Measurements from ENCODE around the gene CAMKMT. TPM values are rescaled to one million over a fixed set of nuclear protein-coding genes. Genes with fewer than 3 reads are reported as not detected.

Gene CAMKMT
- total RNA-seq, 2 experiments from 2014 or later, result 11.2 to 12.7 TPM

DNA sequence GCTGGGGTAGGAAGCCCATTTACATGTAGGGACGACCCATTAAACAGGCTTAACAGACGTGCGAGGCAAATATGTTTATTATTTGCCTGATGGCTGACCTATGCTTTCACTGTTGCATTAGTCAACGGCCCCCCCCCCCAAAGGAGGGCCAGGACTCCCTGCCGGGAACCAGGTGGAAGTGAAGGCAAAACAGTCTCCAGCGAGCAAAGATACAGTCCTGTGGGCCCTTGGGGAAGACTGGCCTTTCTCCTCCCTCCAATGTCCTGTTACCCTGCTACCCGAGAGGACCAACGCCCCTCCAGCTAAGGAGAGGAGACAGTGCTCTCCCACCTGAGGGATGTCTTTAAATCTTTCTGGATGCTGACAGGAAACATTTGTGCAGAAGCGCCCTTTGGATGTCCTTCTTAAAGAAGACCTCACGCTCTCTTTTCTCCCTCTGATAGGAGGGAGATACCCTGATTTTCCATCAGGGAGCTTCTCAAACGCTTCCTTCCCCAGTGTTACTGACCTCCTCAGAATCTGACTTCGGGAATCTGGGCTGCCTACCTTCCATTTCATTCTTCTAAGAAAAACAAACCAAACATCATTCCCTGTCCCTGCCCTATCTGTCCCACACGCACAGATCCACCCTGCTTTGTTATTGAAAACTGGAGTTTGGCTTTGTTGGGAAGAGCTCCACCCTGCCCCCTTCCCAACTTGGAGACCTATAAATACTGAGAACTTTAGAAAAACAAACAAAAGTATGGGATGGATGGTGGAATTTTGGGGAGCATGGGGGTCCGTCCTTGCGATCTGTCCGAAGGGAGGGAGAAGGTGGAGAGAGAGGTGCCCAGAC, 443.9 kb downstream of the CAMKMT start:
- no peak for ATAC-seq
- H3K27me3 Mint-ChIP-seq (ENCODE audit: low read depth), result peaks cover 78% of the 10 kb centered on the region
- ChIA-PET POLR2A (no interaction called here), CTCF (interaction anchor here (1.5 to 2.0 kb wide), 2 partner anchors 151 to 326 kb away, joined by 6 to 7 read pairs; no protein-coding TSS in a partner anchor)
- DNase-seq, result no peak
- no peak overlapping the region for H3K4me3 Mint-ChIP-seq
- no peaks in the 10 kb centered on the region for H3K9me3 Mint-ChIP-seq (ENCODE audit: insufficient read depth)
- H3K36me3 Mint-ChIP-seq (ENCODE audit: low read depth), result no peaks in the 10 kb centered on the region
- H3K27ac Mint-ChIP-seq, result no peak overlapping the region
- H3K4me1 Mint-ChIP-seq (ENCODE audit: low read depth), result peaks cover 7% of the 10 kb centered on the region

DNA sequence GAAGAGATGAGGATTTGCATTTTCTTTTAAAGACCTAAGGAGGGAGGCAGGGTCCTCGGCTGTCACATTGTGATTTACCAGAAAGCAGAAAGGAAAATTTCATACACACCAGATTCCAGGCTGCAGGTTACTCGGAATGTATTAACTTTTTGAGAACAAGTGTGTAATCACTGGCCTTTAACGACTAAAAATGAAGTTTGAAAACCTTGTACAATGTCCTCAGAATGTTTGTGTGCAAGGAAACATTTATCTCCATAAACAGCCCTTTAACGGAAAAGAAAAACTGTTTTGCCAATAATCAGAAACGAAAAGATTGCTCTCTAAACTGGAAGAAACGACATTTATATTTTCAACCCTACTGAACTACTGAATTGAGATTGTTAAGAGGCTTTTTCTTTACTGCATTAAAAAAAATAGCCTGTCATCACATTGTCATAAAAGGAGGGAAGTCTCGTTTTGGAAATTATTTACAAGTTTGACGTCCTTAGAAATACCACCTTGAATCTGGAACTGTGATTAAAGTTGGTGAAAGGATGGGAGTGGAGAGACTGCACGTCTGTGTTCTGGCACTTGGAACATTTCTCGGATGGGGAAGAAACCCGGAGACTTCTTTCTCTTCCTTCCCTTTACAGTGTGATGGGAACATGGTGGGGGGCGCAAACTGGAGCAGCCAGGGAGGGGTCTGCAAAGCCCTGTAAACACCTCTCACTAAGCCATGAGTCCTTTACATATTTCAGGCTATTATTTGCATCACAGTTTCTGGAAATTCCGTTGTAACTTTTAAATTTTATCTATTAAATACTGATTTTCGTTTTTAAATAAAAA, 445.7 kb downstream of the CAMKMT start:
- H3K9me3 Mint-ChIP-seq (ENCODE audit: insufficient read depth), result no peaks in the 10 kb centered on the region
- ATAC-seq (no peak), DNase-seq (no peak)
- ChIA-PET CTCF (no interaction called here), POLR2A (no interaction called here)
- no peaks in the 10 kb centered on the region for H3K36me3 Mint-ChIP-seq (ENCODE audit: low read depth)
- peaks cover 69% of the 10 kb centered on the region for H3K27me3 Mint-ChIP-seq (ENCODE audit: low read depth)
- H3K27ac Mint-ChIP-seq, result no peak overlapping the region
- H3K4me3 Mint-ChIP-seq, result no peak overlapping the region
- no peaks in the 10 kb centered on the region for H3K4me1 Mint-ChIP-seq (ENCODE audit: low read depth)

DNA sequence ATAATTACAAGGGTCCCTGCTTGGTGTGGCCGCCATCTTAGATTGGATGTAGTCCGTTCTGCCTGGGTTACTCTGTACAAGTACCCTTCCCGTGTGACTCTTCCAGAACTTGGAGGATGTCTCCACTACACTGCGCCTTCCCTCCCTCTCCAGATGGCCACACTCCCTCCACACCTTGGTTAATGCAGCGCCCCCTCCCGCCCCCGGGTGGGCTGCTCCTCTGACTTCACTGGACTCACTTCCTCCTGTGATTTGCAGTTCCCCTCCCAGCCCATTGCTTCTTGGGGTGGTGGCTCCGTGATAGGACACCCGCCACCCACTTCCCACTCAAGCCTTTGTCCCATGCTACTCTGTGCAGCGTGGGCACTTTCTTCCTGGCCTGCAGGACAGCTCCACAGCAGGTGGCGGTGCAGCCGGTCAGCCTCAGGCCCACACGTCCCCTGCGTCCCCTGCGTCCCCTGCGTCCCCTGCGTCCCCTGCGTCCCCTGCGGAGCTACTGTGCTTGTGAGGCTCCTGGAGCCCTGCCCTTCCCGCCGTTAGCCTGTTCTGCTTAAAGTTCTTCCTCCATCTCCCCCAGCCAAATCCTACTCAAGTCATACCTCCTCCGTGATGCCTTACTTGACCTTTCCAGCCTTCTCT, 449.3 kb downstream of the CAMKMT start:
- Mint-ChIP-seq H3K27me3 (ENCODE audit: low read depth) (peaks cover 49% of the 10 kb centered on the region), H3K9me3 (ENCODE audit: insufficient read depth) (no peaks in the 10 kb centered on the region), H3K4me3 (no peak overlapping the region), H3K4me1 (ENCODE audit: low read depth) (no peaks in the 10 kb centered on the region), H3K36me3 (ENCODE audit: low read depth) (no peaks in the 10 kb centered on the region), H3K27ac (no peak overlapping the region)
- ChIA-PET CTCF (no interaction called here), POLR2A (no interaction called here)
- ATAC-seq (no peak), DNase-seq (no peak)

DNA sequence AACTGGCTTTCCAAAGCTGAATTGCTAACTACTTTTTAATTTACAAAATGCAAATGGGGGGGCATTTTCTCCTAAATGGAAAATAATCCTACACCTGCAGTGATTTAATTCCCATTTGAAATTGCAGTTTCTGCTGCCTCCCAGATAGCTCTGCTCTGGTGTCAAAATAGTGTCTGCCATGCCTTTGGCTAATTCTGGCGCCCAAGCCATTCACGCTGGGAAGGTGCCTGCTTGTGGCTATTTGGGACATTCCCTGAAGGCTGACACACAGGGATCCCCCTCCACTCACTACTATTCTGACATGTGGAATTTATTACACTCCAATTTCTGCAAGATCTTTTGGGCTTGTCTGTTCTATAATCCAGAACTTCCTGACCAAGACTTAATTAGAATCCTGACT, 451.4 kb downstream of the CAMKMT start:
- H3K36me3 Mint-ChIP-seq (ENCODE audit: low read depth), result no peaks in the 10 kb centered on the region
- H3K27me3 Mint-ChIP-seq (ENCODE audit: low read depth), result peaks cover 34% of the 10 kb centered on the region
- H3K9me3 Mint-ChIP-seq (ENCODE audit: insufficient read depth), result no peaks in the 10 kb centered on the region
- H3K4me1 Mint-ChIP-seq (ENCODE audit: low read depth), result no peaks in the 10 kb centered on the region
- H3K4me3 Mint-ChIP-seq, result no peak overlapping the region
- no peak overlapping the region for H3K27ac Mint-ChIP-seq
- ATAC-seq (no peak), DNase-seq (no peak)
- ChIA-PET CTCF (no interaction called here), POLR2A (no interaction called here)

DNA sequence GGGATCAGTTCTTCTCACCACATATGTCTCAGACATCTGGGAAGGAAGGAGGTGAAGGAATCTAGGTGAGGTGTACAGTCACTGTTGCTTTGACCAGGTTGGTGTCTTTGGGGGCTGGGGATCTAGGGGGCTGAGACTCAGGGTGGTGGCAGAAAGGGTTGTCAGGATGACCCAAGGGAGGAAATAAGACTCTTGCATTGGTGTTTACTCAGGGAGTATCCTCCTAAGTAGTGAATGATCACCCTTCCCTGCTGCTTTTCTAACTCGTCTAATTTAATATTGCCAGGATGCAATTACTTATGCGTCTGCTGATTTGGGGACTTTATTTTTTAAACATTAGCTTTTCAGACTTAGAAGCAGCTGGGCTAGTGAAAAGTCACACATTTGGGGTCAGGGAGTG, 451.9 kb downstream of the CAMKMT start:
- no peaks in the 10 kb centered on the region for H3K9me3 Mint-ChIP-seq (ENCODE audit: insufficient read depth)
- ATAC-seq, result no peak
- H3K27ac Mint-ChIP-seq, result no peak overlapping the region
- CTCF ChIA-PET, result no interaction called here
- DNase-seq, result no peak
- peaks cover 30% of the 10 kb centered on the region for H3K27me3 Mint-ChIP-seq (ENCODE audit: low read depth)
- no peak overlapping the region for H3K4me3 Mint-ChIP-seq
- no peaks in the 10 kb centered on the region for H3K36me3 Mint-ChIP-seq (ENCODE audit: low read depth)
- H3K4me1 Mint-ChIP-seq (ENCODE audit: low read depth), result no peaks in the 10 kb centered on the region
- POLR2A ChIA-PET, result no interaction called here

DNA sequence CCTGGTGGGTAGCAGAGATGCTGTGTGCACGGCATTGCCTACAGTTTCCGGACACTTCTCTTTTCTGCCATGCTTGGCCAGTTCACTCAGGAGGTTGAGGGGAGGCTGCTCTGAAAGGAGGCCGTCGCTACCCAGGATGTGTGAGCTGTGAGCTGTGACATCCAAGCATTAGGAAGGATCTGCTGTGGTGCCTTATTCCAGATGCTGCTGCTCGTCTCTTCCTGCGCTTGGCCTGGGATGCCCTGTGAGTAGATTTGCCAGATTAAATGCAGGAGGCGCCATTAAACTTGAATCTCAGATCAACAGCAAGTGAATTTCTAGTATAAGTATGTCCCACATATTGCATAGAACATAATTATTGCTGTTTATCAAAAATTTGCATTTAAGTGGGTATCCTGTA, 455.5 kb downstream of the CAMKMT start:
- Mint-ChIP-seq H3K27me3 (ENCODE audit: low read depth) (peaks cover 14% of the 10 kb centered on the region), H3K9me3 (ENCODE audit: insufficient read depth) (no peaks in the 10 kb centered on the region), H3K4me1 (ENCODE audit: low read depth) (no peaks in the 10 kb centered on the region), H3K4me3 (no peak overlapping the region), H3K36me3 (ENCODE audit: low read depth) (no peaks in the 10 kb centered on the region), H3K27ac (no peak overlapping the region)
- CTCF ChIA-PET, result no interaction called here
- DNase-seq, result no peak
- POLR2A ChIA-PET, result no interaction called here
- ATAC-seq, result no peak

DNA sequence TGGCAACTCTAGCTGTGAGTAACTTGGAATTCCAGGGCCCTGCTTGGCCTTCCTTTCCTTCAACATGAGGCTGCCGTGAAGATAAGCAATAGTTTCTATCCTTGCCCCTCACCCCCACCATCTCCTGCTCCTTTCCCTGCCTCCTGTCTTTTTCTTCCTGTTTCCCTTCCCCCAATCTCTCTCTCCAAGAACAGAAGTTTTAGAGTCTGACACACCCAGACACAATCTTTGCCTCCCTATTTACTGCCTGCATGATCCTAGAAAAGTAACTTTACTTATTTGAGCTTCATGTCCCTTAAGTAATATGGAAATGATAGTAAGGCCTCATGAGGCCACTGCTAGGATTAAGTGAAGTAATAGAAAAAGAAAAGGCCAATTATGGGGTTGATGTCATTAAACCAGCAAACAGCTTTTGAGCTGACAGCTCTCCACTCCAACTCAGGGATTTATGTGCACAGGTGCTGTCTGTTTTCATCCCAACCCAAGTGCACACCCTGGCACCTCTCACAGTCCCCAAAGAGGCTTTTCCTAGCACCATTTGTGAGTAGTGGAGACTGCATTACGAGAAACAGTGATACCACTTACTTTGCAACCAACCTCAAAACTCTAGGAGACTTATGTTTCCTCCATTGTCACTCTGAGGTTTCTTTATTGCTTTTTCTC, 456.1 kb downstream of the CAMKMT start:
- ATAC-seq (no peak), DNase-seq (no peak)
- H3K27ac Mint-ChIP-seq, result no peak overlapping the region
- no peaks in the 10 kb centered on the region for H3K9me3 Mint-ChIP-seq (ENCODE audit: insufficient read depth)
- CTCF ChIA-PET, result no interaction called here
- POLR2A ChIA-PET, result no interaction called here
- peaks cover 14% of the 10 kb centered on the region for H3K27me3 Mint-ChIP-seq (ENCODE audit: low read depth)
- no peaks in the 10 kb centered on the region for H3K36me3 Mint-ChIP-seq (ENCODE audit: low read depth)
- H3K4me1 Mint-ChIP-seq (ENCODE audit: low read depth), result no peaks in the 10 kb centered on the region
- no peak overlapping the region for H3K4me3 Mint-ChIP-seq

DNA sequence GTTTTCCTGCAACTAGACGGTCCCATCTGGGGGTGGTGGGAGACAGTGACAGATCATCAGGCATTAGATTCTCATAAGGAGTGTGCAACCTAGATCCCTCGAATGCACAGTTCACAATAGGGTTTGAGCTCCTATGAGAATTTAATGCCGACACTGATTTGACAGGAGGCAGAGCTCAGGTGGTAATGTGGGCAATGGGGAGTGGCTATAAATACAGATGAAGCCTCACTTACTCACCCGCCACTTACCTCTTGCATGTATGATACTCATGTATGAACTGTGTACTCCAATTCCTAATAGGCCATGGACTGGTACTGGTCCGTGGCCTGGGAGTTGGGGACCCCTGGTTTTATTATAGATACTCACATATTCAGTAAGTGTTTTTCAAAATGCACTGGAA, 457.3 kb downstream of the CAMKMT start:
- no peak for ATAC-seq
- no peak for DNase-seq
- CTCF ChIA-PET, result no interaction called here
- Mint-ChIP-seq H3K4me3 (no peak overlapping the region), H3K27me3 (ENCODE audit: low read depth) (peaks cover 7% of the 10 kb centered on the region), H3K36me3 (ENCODE audit: low read depth) (no peaks in the 10 kb centered on the region), H3K4me1 (ENCODE audit: low read depth) (no peaks in the 10 kb centered on the region), H3K27ac (no peak overlapping the region), H3K9me3 (ENCODE audit: insufficient read depth) (no peaks in the 10 kb centered on the region)
- POLR2A ChIA-PET, result no interaction called here

DNA sequence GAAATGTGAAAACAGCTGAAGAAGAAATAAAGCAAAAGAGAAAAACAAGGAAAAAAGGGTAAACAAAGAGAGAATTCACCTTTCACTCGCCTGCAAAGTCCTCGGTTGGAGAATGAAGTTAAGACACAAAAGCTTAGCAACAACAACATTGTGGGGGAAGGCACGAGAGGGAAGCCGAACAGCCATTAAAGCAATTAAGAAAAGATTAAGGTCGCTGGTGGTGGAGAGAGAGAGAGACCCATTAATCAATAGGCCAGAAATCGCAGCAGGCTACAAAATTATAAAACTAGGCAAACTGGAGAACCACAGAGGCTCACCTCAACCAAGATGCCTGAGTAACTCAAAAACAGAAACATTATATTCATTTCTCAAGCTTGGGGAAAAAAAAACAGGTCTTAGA, 459.8 kb downstream of the CAMKMT start:
- Mint-ChIP-seq H3K27me3 (ENCODE audit: low read depth) (peaks cover 7% of the 10 kb centered on the region), H3K4me3 (no peak overlapping the region), H3K4me1 (ENCODE audit: low read depth) (no peaks in the 10 kb centered on the region), H3K27ac (no peak overlapping the region), H3K36me3 (ENCODE audit: low read depth) (no peaks in the 10 kb centered on the region), H3K9me3 (ENCODE audit: insufficient read depth) (no peaks in the 10 kb centered on the region)
- ChIA-PET CTCF (no interaction called here), POLR2A (no interaction called here)
- DNase-seq, result no peak
- ATAC-seq, result no peak

DNA sequence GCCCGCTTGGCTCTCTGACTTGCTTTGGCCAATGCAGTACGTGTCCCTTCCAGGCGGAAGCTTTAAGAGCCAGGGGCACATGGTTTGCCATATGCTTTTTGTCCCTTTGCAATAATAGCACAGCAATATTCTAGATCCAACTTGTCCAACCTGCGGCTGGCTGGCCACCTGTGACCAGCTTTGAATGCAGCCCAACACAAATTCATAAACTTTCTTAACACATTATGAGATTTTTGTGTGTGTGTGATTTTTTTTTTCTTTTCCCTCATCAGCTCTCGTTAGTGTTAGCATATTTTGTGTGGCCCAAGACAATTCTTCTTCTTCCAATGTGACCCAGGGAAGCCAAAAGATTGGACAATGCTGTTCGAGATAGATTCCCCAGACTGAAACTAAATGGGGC, 460.4 kb downstream of the CAMKMT start:
- H3K4me1 Mint-ChIP-seq (ENCODE audit: low read depth), result no peaks in the 10 kb centered on the region
- no peaks in the 10 kb centered on the region for H3K9me3 Mint-ChIP-seq (ENCODE audit: insufficient read depth)
- peaks cover 7% of the 10 kb centered on the region for H3K27me3 Mint-ChIP-seq (ENCODE audit: low read depth)
- no peak overlapping the region for H3K4me3 Mint-ChIP-seq
- no peak for DNase-seq
- no peak for ATAC-seq
- H3K27ac Mint-ChIP-seq, result no peak overlapping the region
- H3K36me3 Mint-ChIP-seq (ENCODE audit: low read depth), result no peaks in the 10 kb centered on the region
- ChIA-PET POLR2A (no interaction called here), CTCF (interaction anchor here (1.0 kb wide), 1 partner anchor 343 kb away, joined by 3 read pairs; no protein-coding TSS in a partner anchor)

Measured in activated CD8-positive, alpha-beta T cell treated with anti-CD3 and anti-CD28 coated beads, Interleukin-2, amount 10 ng/mL, durations not matched to agents 7 days and 5 days (primary cell).